ENCODE data around the gene ZNF385C.

DNA sequence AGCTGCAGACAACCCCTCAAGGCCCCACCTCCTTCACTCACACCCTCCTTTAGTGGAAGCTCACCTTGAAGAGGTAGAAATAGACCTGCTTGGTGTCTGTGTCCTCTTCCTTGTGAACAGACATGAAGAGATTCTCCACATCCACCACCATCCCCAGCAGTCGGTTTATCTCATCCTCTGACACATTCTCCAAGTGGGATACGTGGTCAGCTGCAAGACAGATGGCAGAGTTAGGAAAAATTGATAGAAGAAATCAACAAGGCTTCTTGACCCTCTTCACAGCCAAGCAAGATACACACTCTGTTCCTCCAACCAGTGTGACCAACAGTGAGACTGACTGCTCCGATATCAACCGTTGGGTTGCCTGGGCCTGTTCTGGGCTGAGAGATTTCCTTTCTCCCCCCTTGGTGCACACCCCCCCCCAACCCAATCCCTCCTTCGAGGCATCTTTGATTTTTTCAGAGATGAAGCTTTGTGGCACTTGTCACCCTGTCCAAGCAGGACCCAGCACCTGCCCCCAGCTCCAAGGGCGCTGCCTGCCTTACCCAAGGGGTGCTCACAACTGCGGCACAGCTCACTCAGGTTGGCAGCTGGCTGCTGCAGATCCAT is 22.0 kb upstream of the ZNF385C start:
- TF ChIP-seq, protein P1, sequence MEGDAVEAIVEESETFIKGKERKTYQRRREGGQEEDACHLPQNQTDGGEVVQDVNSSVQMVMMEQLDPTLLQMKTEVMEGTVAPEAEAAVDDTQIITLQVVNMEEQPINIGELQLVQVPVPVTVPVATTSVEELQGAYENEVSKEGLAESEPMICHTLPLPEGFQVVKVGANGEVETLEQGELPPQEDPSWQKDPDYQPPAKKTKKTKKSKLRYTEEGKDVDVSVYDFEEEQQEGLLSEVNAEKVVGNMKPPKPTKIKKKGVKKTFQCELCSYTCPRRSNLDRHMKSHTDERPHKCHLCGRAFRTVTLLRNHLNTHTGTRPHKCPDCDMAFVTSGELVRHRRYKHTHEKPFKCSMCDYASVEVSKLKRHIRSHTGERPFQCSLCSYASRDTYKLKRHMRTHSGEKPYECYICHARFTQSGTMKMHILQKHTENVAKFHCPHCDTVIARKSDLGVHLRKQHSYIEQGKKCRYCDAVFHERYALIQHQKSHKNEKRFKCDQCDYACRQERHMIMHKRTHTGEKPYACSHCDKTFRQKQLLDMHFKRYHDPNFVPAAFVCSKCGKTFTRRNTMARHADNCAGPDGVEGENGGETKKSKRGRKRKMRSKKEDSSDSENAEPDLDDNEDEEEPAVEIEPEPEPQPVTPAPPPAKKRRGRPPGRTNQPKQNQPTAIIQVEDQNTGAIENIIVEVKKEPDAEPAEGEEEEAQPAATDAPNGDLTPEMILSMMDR (IDR thresholded peaks at IDR 0.05) = no peak
- TF ChIP-seq POLR2A (IDR thresholded peaks at IDR 0.05) = no peak

Data from body of pancreas (tissue), 4 donors.